ENCODE measurements around the gene IGF2R. TPM values are rescaled to one million over a fixed set of nuclear protein-coding genes. Genes with fewer than 3 reads are reported as not detected.

IGF2R gene
- total and polyA plus RNA-seq, 4 experiments from 2014 or later, result 4.5 to 79.2 (median 48.1) TPM

GRCh38 chr6:160038479-160038878, 69.6 kb downstream of the IGF2R start:
- Mint-ChIP-seq H3K4me3 (no peak overlapping the region), H3K36me3 (peaks cover 59 to 89% of the 10 kb centered on the region in 2 donors), H3K9me3 (no peaks in the 10 kb centered on the region), H3K27ac (peak overlapping the region in 4 of 7 donors; percentile 1 to 68 (median 27)), H3K27me3 (no peaks in the 10 kb centered on the region), H3K4me1 (peaks cover 7 to 21% (median 12%) of the 10 kb centered on the region in 4 donors)
- H3K4me3 ChIP-seq (ENCODE audit: low read length in 2 of 2), result no peak overlapping the region
- no peaks in the 10 kb centered on the region for H3K4me1 ChIP-seq (ENCODE audit: insufficient read depth, low read length)
- no peaks in the 10 kb centered on the region for H3K27me3 ChIP-seq (ENCODE audit: insufficient read depth, low read length)
- POLR2A ChIA-PET (ENCODE audit: partially characterized antibody), result interaction anchor here (1.7 kb wide), 1 partner anchor 22 kb away, joined by 8 read pairs; no protein-coding TSS in a partner anchor
- peaks cover 67% of the 10 kb centered on the region for H3K36me3 ChIP-seq (ENCODE audit: insufficient read depth, low read length)
- CTCF ChIA-PET (ENCODE audit: partially characterized antibody), result interaction anchor here (1.3 kb wide), 1 partner anchor 57 kb away, joined by 4 read pairs; no protein-coding TSS in a partner anchor
- DNase-seq, result no peak
- H3K27ac ChIP-seq (ENCODE audit: low read depth, low read length), result no peak overlapping the region
- H3K9me3 ChIP-seq (ENCODE audit: control insufficient read depth in 1 of 2, low read length in 2 of 2), result no peaks in the 10 kb centered on the region
- intact Hi-C loops (cut with micrococcal nuclease), result no loop called here

GRCh38 chr6:160039441-160039840, 70.6 kb downstream of the IGF2R start:
- peak overlapping the region in 4 of 7 donors; percentile 21 to 75 (median 52) for H3K27ac Mint-ChIP-seq

GRCh38 chr6:160040055-160040454, 71.2 kb downstream of the IGF2R start:
- intact Hi-C loops (cut with micrococcal nuclease), result no loop called here
- no peak for DNase-seq
- H3K4me1 Mint-ChIP-seq, result peaks cover 7 to 19% (median 12%) of the 10 kb centered on the region in 4 donors
- H3K27me3 Mint-ChIP-seq, result no peaks in the 10 kb centered on the region
- no peak overlapping the region for H3K27ac Mint-ChIP-seq
- no peaks in the 10 kb centered on the region for H3K9me3 ChIP-seq (ENCODE audit: control insufficient read depth in 1 of 2, low read length in 2 of 2)
- no peak overlapping the region for H3K27ac ChIP-seq (ENCODE audit: low read depth, low read length)
- ChIA-PET CTCF (ENCODE audit: partially characterized antibody) (interaction anchor here (1.3 kb wide), 1 partner anchor 58 kb away, joined by 4 read pairs; no protein-coding TSS in a partner anchor), POLR2A (ENCODE audit: partially characterized antibody) (no interaction called here)
- no peaks in the 10 kb centered on the region for H3K9me3 Mint-ChIP-seq
- no peaks in the 10 kb centered on the region for H3K4me1 ChIP-seq (ENCODE audit: insufficient read depth, low read length)
- H3K36me3 ChIP-seq (ENCODE audit: insufficient read depth, low read length), result peaks cover 66% of the 10 kb centered on the region
- no peak overlapping the region for H3K4me3 ChIP-seq (ENCODE audit: low read length in 2 of 2)
- H3K4me3 Mint-ChIP-seq, result no peak overlapping the region
- H3K36me3 Mint-ChIP-seq, result peaks cover 54 to 90% of the 10 kb centered on the region in 2 donors
- no peaks in the 10 kb centered on the region for H3K27me3 ChIP-seq (ENCODE audit: insufficient read depth, low read length)

More at GRCh38 chr6:160039441-160039840, 70.6 kb downstream of the IGF2R start:
- DNase-seq, result no peak
- H3K9me3 Mint-ChIP-seq, result no peaks in the 10 kb centered on the region
- H3K27me3 ChIP-seq (ENCODE audit: insufficient read depth, low read length), result no peaks in the 10 kb centered on the region
- H3K36me3 Mint-ChIP-seq, result peaks cover 55 to 90% of the 10 kb centered on the region in 2 donors
- H3K4me1 Mint-ChIP-seq, result peaks cover 7 to 21% (median 12%) of the 10 kb centered on the region in 4 donors
- H3K36me3 ChIP-seq (ENCODE audit: insufficient read depth, low read length), result peaks cover 68% of the 10 kb centered on the region
- no peak overlapping the region for H3K27ac ChIP-seq (ENCODE audit: low read depth, low read length)
- H3K4me3 ChIP-seq (ENCODE audit: low read length in 2 of 2), result no peak overlapping the region
- H3K4me3 Mint-ChIP-seq, result no peak overlapping the region
- H3K4me1 ChIP-seq (ENCODE audit: insufficient read depth, low read length), result no peaks in the 10 kb centered on the region
- no peaks in the 10 kb centered on the region for H3K27me3 Mint-ChIP-seq
- ChIA-PET CTCF (ENCODE audit: partially characterized antibody) (interaction anchor here (1.3 kb wide), 1 partner anchor 58 kb away, joined by 4 read pairs; no protein-coding TSS in a partner anchor), POLR2A (ENCODE audit: partially characterized antibody) (interaction anchor here (0.9 kb wide), 1 partner anchor 23 kb away, joined by 3 read pairs; no protein-coding TSS in a partner anchor)
- H3K9me3 ChIP-seq (ENCODE audit: control insufficient read depth in 1 of 2, low read length in 2 of 2), result no peaks in the 10 kb centered on the region
- intact Hi-C loops (cut with micrococcal nuclease), result no loop called here

- Mint-ChIP-seq H3K4me1 (peaks cover 7 to 17% (median 11%) of the 10 kb centered on the region in 4 donors), H3K27ac (peak overlapping the region in 1 of 7 donors; percentile 16), H3K9me3 (no peaks in the 10 kb centered on the region), H3K36me3 (peaks cover 54 to 91% of the 10 kb centered on the region in 2 donors), H3K4me3 (no peak overlapping the region), H3K27me3 (no peaks in the 10 kb centered on the region)
- peaks cover 66% of the 10 kb centered on the region for H3K36me3 ChIP-seq (ENCODE audit: insufficient read depth, low read length)
- H3K27me3 ChIP-seq (ENCODE audit: insufficient read depth, low read length), result no peaks in the 10 kb centered on the region
- no peaks in the 10 kb centered on the region for H3K9me3 ChIP-seq (ENCODE audit: control insufficient read depth in 1 of 2, low read length in 2 of 2)
- CTCF ChIA-PET (ENCODE audit: partially characterized antibody), result no interaction called here
- H3K27ac ChIP-seq (ENCODE audit: low read depth, low read length), result no peak overlapping the region
- POLR2A ChIA-PET (ENCODE audit: partially characterized antibody), result no interaction called here
- DNase-seq, result no peak
- intact Hi-C loops (cut with micrococcal nuclease), result no loop called here
- no peaks in the 10 kb centered on the region for H3K4me1 ChIP-seq (ENCODE audit: insufficient read depth, low read length)
- no peak overlapping the region for H3K4me3 ChIP-seq (ENCODE audit: low read length in 2 of 2)
These were observed 71.8 kb downstream of the IGF2R start for GRCh38 chr6:160040527-160041264.

GRCh38 chr6:160041608-160042007, 72.7 kb downstream of the IGF2R start:
- no peak overlapping the region for H3K4me3 ChIP-seq (ENCODE audit: low read length in 2 of 2)
- Mint-ChIP-seq H3K27ac (peak overlapping the region in 1 of 7 donors; percentile 30), H3K9me3 (no peaks in the 10 kb centered on the region), H3K4me1 (peaks cover 7 to 14% (median 9%) of the 10 kb centered on the region in 4 donors), H3K4me3 (no peak overlapping the region), H3K36me3 (peaks cover 61 to 90% of the 10 kb centered on the region in 2 donors), H3K27me3 (no peaks in the 10 kb centered on the region)
- H3K4me1 ChIP-seq (ENCODE audit: insufficient read depth, low read length), result no peaks in the 10 kb centered on the region
- DNase-seq, result no peak
- intact Hi-C loops (cut with micrococcal nuclease), result no loop called here
- CTCF ChIA-PET (ENCODE audit: partially characterized antibody), result no interaction called here
- H3K9me3 ChIP-seq (ENCODE audit: control insufficient read depth in 1 of 2, low read length in 2 of 2), result no peaks in the 10 kb centered on the region
- H3K36me3 ChIP-seq (ENCODE audit: insufficient read depth, low read length), result peaks cover 67% of the 10 kb centered on the region
- H3K27me3 ChIP-seq (ENCODE audit: insufficient read depth, low read length), result no peaks in the 10 kb centered on the region
- POLR2A ChIA-PET (ENCODE audit: partially characterized antibody), result no interaction called here
- H3K27ac ChIP-seq (ENCODE audit: low read depth, low read length), result no peak overlapping the region

- H3K27me3 ChIP-seq (ENCODE audit: insufficient read depth, low read length), result no peaks in the 10 kb centered on the region
- H3K4me1 ChIP-seq (ENCODE audit: insufficient read depth, low read length), result no peaks in the 10 kb centered on the region
- no peak overlapping the region for H3K27ac ChIP-seq (ENCODE audit: low read depth, low read length)
- intact Hi-C loops (cut with micrococcal nuclease), result no loop called here
- H3K9me3 ChIP-seq (ENCODE audit: control insufficient read depth in 1 of 2, low read length in 2 of 2), result no peaks in the 10 kb centered on the region
- Mint-ChIP-seq H3K27ac (no peak overlapping the region), H3K4me1 (peaks cover 7 to 14% (median 9%) of the 10 kb centered on the region in 4 donors), H3K27me3 (no peaks in the 10 kb centered on the region), H3K9me3 (no peaks in the 10 kb centered on the region), H3K36me3 (peaks cover 66 to 90% of the 10 kb centered on the region in 2 donors), H3K4me3 (no peak overlapping the region)
- H3K4me3 ChIP-seq (ENCODE audit: low read length in 2 of 2), result no peak overlapping the region
- ChIA-PET POLR2A (ENCODE audit: partially characterized antibody) (no interaction called here), CTCF (ENCODE audit: partially characterized antibody) (no interaction called here)
- no peak for DNase-seq
- peaks cover 73% of the 10 kb centered on the region for H3K36me3 ChIP-seq (ENCODE audit: insufficient read depth, low read length)
These were observed 73.3 kb downstream of the IGF2R start for GRCh38 chr6:160042014-160042773.

- Histone ChIP-seq H3K27me3 (ENCODE audit: insufficient read depth, low read length) (no peaks in the 10 kb centered on the region), H3K4me3 (ENCODE audit: low read length in 2 of 2) (no peak overlapping the region), H3K27ac (ENCODE audit: low read depth, low read length) (no peak overlapping the region), H3K4me1 (ENCODE audit: insufficient read depth, low read length) (no peaks in the 10 kb centered on the region), H3K36me3 (ENCODE audit: insufficient read depth, low read length) (peaks cover 80% of the 10 kb centered on the region), H3K9me3 (ENCODE audit: control insufficient read depth in 1 of 2, low read length in 2 of 2) (no peaks in the 10 kb centered on the region)
- Mint-ChIP-seq H3K27me3 (no peaks in the 10 kb centered on the region), H3K4me3 (no peak overlapping the region), H3K36me3 (peaks cover 73 to 92% of the 10 kb centered on the region in 2 donors), H3K9me3 (no peaks in the 10 kb centered on the region), H3K4me1 (peaks cover 5 to 14% (median 9%) of the 10 kb centered on the region in 4 donors), H3K27ac (peak overlapping the region in 2 of 7 donors; percentile 38 to 73)
- no peak for DNase-seq
- POLR2A ChIA-PET (ENCODE audit: partially characterized antibody), result no interaction called here
- intact Hi-C loops (cut with micrococcal nuclease), result no loop called here
- CTCF ChIA-PET (ENCODE audit: partially characterized antibody), result no interaction called here
These were observed 74.0 kb downstream of the IGF2R start for GRCh38 chr6:160042788-160043301.

Measured in CD4-positive, alpha-beta memory T cell (primary cell).